ENCODE measurements around the gene ZNF790. TPM values are rescaled to one million over a fixed set of nuclear protein-coding genes. Genes with fewer than 3 reads are reported as not detected.

ZNF790 gene
- total RNA-seq, 1 experiment from 2014 or later = 6.8 TPM

DNA sequence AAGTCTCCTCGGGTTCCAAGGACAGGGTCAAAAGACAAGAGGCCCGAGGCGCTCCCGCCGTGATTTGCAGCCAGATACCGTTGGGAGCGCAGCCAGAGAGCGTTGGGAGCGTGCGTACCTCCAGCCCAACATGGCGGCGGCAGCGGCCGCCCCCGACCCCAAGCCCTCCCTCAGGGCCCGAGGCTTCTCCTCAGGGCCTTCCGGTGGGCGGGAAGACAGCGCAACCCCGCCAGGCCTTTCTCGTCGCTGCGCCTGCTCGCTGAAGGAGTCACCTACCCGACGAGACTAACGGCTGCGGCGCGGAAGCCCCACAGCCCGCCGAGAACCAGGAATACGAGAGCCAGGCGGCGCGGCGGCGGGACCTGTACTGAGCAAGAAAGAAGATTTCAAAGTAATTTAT is 62.4 kb downstream of the ZNF790 start:
- Mint-ChIP-seq H3K27me3 (ENCODE audit: low read depth) (no peaks in the 10 kb centered on the region; the same call in none of the 2 replicates), H3K4me3 (peak overlapping the region; percentile 67), H3K36me3 (peaks cover 53% of the 10 kb centered on the region), H3K27ac (0 out of 2 replicates have a peak overlapping the region, but pooled peaks have one; percentile 80), H3K4me1 (peaks cover 15% of the 10 kb centered on the region), H3K9me3 (peaks cover 4% of the 10 kb centered on the region; the same call in 1 of the 2 replicates)
- CTCF ChIA-PET = no interaction called here
- TF ChIP-seq, protein P1, sequence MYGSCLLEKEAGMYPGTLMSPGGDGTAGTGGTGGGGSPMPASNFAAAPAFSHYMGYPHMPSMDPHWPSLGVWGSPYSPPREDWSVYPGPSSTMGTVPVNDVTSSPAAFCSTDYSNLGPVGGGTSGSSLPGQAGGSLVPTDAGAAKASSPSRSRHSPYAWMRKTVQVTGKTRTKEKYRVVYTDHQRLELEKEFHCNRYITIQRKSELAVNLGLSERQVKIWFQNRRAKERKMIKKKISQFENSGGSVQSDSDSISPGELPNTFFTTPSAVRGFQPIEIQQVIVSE (CRISPR knock-in tag; IDR thresholded peaks at IDR 0.05; ENCODE audit: borderline replicate concordance) = no peak
- TF ChIP-seq MXD4 (CRISPR knock-in tag; IDR thresholded peaks at IDR 0.05; ENCODE audit: borderline replicate concordance) = no peak
- TF ChIP-seq, protein P2, sequence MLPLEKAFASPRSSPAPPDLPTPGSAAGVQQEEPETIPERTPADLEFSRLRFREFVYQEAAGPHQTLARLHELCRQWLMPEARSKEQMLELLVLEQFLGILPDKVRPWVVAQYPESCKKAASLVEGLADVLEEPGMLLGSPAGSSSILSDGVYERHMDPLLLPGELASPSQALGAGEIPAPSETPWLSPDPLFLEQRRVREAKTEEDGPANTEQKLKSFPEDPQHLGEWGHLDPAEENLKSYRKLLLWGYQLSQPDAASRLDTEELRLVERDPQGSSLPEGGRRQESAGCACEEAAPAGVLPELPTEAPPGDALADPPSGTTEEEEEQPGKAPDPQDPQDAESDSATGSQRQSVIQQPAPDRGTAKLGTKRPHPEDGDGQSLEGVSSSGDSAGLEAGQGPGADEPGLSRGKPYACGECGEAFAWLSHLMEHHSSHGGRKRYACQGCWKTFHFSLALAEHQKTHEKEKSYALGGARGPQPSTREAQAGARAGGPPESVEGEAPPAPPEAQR (CRISPR knock-in tag; IDR thresholded peaks at IDR 0.05) = no peak
- TF ChIP-seq, protein P3, sequence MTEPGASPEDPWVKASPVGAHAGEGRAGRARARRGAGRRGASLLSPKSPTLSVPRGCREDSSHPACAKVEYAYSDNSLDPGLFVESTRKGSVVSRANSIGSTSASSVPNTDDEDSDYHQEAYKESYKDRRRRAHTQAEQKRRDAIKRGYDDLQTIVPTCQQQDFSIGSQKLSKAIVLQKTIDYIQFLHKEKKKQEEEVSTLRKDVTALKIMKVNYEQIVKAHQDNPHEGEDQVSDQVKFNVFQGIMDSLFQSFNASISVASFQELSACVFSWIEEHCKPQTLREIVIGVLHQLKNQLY (CRISPR knock-in tag; IDR thresholded peaks at IDR 0.05) = no peak
- no peak for TF ChIP-seq ETV6 (CRISPR knock-in tag; IDR thresholded peaks at IDR 0.05)
- TF ChIP-seq ESRRA (CRISPR knock-in tag; IDR thresholded peaks at IDR 0.05; ENCODE audit: borderline replicate concordance) = no peak
- peak; percentile 23 for ATAC-seq
- POLR2A ChIA-PET = no interaction called here
- DNase-seq (ENCODE audit: low spot score) = peak; percentile 67

DNA sequence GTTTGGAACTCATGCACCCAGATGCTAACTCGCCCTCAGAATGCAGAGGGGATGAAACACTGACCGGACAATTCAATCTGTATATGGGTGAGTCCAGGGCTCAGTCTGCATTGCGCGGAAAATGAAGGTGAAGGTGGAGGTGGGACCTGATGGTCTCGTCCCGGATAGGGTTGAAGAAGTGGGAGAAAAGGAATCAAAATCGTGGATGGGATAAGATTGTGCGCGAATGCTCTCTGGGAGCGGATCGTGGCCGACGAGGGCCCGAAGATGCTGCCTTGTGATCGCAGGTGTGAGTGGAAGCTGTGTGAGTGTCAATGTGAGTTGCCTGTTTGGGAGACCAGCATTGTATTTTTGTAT is 65.0 kb downstream of the ZNF790 start:
- peaks cover 51% of the 10 kb centered on the region for H3K36me3 Mint-ChIP-seq
- peaks cover 5% of the 10 kb centered on the region; the same call in 1 of the 2 replicates for H3K9me3 Mint-ChIP-seq
- TF ChIP-seq, protein P4, sequence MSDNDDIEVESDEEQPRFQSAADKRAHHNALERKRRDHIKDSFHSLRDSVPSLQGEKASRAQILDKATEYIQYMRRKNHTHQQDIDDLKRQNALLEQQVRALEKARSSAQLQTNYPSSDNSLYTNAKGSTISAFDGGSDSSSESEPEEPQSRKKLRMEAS (CRISPR knock-in tag; IDR thresholded peaks at IDR 0.05) = 0 out of 2 replicates have a peak, but pooled peaks have one; percentile 57
- TF ChIP-seq FOXK1 (CRISPR knock-in tag; IDR thresholded peaks at IDR 0.05) (no peak), ZBTB21 (CRISPR knock-in tag; IDR thresholded peaks at IDR 0.05; ENCODE audit: borderline replicate concordance) (no peak)
- TF ChIP-seq, protein P5, sequence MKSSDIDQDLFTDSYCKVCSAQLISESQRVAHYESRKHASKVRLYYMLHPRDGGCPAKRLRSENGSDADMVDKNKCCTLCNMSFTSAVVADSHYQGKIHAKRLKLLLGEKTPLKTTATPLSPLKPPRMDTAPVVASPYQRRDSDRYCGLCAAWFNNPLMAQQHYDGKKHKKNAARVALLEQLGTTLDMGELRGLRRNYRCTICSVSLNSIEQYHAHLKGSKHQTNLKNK (CRISPR knock-in tag; IDR thresholded peaks at IDR 0.05) = no peak
- ChIA-PET CTCF (interaction anchor here (1.0 to 1.3 kb wide), 3 partner anchors 18 to 77 kb away, joined by 3 to 4 read pairs (median 3); partner anchors contain the start of gene ZNF345), POLR2A (interaction anchor here (0.5 to 2.9 kb wide), 4 partner anchors 24 to 733 kb away, joined by 3 to 13 read pairs (median 4); partner anchors contain the start of genes ZNF345 and ZNF793)
- DNase-seq (ENCODE audit: low spot score) (no peak), ATAC-seq (no peak)
- H3K4me1 Mint-ChIP-seq = peaks cover 15% of the 10 kb centered on the region
- no peaks in the 10 kb centered on the region; the same call in none of the 2 replicates for H3K27me3 Mint-ChIP-seq (ENCODE audit: low read depth)
- peak overlapping the region; percentile 99 for H3K27ac Mint-ChIP-seq
- peak overlapping the region; percentile 94 for H3K4me3 Mint-ChIP-seq

DNA sequence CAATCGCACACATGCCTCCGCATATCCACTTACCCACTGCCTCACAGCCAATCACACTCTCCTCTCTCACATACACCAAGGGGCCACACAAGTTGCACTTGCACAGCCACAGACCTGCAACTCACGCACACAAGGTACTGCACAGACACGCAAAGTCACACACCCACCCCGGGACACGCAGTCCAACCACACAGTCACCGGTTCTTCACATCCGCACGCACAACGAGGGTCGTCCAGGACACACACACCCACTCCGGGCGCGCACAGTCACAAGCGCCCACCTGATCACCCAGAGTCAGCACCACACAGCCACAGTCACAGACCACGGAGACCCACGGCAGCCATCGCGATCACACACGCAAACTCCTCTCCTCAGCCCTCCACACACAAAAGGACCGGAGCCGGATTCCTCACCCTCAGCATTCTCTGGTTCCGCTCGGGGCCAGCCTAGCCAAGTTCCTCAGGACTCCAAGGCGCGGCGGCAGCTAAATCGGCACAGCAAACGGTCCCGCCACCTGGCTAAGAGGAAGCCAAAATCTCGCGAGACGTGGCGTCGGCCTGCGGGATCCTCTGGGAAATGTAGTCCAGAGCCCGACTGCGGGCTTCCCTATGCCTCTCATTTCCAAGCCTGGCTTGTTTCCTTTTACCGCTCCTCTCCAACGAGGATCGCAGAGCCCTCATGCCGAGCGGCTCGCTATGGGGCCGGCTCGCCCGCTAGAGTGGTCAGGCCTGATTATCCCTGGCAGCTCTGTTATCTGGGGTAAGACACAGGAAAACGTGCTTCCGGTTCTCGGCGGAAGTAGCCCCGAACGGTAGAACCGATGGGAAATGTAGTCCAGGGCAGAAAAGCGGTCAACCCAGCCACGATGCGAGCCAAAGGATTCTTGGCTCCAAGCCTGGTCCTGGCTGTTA is 65.6 kb downstream of the ZNF790 start, which contains the start of gene ZNF850:
ZNF850 (minus strand) TSS at position 497 of the 912 bp plus-strand sequence. CDS start 10,201 bp downstream, outside the sequence.
- POLR2A ChIA-PET = interaction anchor here (0.5 to 2.9 kb wide), 4 partner anchors 25 to 734 kb away, joined by 3 to 13 read pairs (median 4); partner anchors contain the start of genes ZNF345 and ZNF793
- CTCF ChIA-PET = interaction anchor here (1.0 to 1.3 kb wide), 3 partner anchors 19 to 78 kb away, joined by 3 to 4 read pairs (median 3); partner anchors contain the start of gene ZNF345
- TF ChIP-seq, protein P6, sequence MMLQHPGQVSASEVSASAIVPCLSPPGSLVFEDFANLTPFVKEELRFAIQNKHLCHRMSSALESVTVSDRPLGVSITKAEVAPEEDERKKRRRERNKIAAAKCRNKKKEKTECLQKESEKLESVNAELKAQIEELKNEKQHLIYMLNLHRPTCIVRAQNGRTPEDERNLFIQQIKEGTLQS (CRISPR knock-in tag; conservative IDR thresholded peaks at IDR 0.05) = no peak
- TF ChIP-seq SP1 (CRISPR knock-in tag; conservative IDR thresholded peaks at IDR 0.05) (peak; percentile 62; the same call in 1 of the 2 replicates), CBFB (CRISPR knock-in tag; IDR thresholded peaks at IDR 0.05; ENCODE audit: low read depth) (no peak), HMGA2 (CRISPR knock-in tag; IDR thresholded peaks at IDR 0.05) (no peak)
- TF ChIP-seq, protein P7, sequence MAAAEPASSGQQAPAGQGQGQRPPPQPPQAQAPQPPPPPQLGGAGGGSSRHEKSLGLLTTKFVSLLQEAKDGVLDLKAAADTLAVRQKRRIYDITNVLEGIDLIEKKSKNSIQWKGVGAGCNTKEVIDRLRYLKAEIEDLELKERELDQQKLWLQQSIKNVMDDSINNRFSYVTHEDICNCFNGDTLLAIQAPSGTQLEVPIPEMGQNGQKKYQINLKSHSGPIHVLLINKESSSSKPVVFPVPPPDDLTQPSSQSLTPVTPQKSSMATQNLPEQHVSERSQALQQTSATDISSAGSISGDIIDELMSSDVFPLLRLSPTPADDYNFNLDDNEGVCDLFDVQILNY (CRISPR knock-in tag; IDR thresholded peaks at IDR 0.05) = 0 out of 2 replicates have a peak, but pooled peaks have one; percentile 39
- TF ChIP-seq, protein P8, sequence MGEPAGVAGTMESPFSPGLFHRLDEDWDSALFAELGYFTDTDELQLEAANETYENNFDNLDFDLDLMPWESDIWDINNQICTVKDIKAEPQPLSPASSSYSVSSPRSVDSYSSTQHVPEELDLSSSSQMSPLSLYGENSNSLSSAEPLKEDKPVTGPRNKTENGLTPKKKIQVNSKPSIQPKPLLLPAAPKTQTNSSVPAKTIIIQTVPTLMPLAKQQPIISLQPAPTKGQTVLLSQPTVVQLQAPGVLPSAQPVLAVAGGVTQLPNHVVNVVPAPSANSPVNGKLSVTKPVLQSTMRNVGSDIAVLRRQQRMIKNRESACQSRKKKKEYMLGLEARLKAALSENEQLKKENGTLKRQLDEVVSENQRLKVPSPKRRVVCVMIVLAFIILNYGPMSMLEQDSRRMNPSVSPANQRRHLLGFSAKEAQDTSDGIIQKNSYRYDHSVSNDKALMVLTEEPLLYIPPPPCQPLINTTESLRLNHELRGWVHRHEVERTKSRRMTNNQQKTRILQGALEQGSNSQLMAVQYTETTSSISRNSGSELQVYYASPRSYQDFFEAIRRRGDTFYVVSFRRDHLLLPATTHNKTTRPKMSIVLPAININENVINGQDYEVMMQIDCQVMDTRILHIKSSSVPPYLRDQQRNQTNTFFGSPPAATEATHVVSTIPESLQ (CRISPR knock-in tag; IDR thresholded peaks at IDR 0.05) = no peak
- TF ChIP-seq, protein P9, sequence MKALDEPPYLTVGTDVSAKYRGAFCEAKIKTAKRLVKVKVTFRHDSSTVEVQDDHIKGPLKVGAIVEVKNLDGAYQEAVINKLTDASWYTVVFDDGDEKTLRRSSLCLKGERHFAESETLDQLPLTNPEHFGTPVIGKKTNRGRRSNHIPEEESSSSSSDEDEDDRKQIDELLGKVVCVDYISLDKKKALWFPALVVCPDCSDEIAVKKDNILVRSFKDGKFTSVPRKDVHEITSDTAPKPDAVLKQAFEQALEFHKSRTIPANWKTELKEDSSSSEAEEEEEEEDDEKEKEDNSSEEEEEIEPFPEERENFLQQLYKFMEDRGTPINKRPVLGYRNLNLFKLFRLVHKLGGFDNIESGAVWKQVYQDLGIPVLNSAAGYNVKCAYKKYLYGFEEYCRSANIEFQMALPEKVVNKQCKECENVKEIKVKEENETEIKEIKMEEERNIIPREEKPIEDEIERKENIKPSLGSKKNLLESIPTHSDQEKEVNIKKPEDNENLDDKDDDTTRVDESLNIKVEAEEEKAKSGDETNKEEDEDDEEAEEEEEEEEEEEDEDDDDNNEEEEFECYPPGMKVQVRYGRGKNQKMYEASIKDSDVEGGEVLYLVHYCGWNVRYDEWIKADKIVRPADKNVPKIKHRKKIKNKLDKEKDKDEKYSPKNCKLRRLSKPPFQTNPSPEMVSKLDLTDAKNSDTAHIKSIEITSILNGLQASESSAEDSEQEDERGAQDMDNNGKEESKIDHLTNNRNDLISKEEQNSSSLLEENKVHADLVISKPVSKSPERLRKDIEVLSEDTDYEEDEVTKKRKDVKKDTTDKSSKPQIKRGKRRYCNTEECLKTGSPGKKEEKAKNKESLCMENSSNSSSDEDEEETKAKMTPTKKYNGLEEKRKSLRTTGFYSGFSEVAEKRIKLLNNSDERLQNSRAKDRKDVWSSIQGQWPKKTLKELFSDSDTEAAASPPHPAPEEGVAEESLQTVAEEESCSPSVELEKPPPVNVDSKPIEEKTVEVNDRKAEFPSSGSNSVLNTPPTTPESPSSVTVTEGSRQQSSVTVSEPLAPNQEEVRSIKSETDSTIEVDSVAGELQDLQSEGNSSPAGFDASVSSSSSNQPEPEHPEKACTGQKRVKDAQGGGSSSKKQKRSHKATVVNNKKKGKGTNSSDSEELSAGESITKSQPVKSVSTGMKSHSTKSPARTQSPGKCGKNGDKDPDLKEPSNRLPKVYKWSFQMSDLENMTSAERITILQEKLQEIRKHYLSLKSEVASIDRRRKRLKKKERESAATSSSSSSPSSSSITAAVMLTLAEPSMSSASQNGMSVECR (CRISPR knock-in tag; IDR thresholded peaks at IDR 0.05; ENCODE audit: borderline replicate concordance) = 0 out of 2 replicates have a peak, but pooled peaks have one; percentile 28

More for the DNA sequence above, 65.6 kb downstream of the ZNF790 start, which contains the start of gene ZNF850:
- Mint-ChIP-seq H3K36me3 (peaks cover 47% of the 10 kb centered on the region), H3K9me3 (peaks cover 5% of the 10 kb centered on the region; the same call in 1 of the 2 replicates), H3K4me1 (peaks cover 15% of the 10 kb centered on the region), H3K4me3 (peak within 1 kb of the TSS; percentile 94), H3K27me3 (ENCODE audit: low read depth) (no peaks in the 10 kb centered on the region; the same call in none of the 2 replicates), H3K27ac (peak within 1 kb of the TSS; percentile 99)
- ATAC-seq (peak; percentile 82), DNase-seq (ENCODE audit: low spot score) (peak; percentile 96)

All from WTC11 (cell line).